HCT116 (cell line): ENCODE data around the gene TNS3. TPM values are rescaled to one million over a fixed set of nuclear protein-coding genes. Genes with fewer than 3 reads are reported as not detected.

ENCODE experiments used
- ATAC-seq: fragments of 200-7000 bp; cut with Tn5 transposase; 2 replicates; pipeline ENCODE4 v1.9.1; 2020; ENCODE audit warnings: mild to moderate bottlenecking, moderate library complexity
- BruUV-seq: library from RNA; stranded (reverse); fragments of 400-500 nt; replicated peaks from 2 replicates; lab custom pipeline; 2021; lab: Mats Ljungman, UMichigan
- CTCF ChIA-PET: fragments of 300-600 bp; sonication (Branson Sonifier 250); formaldehyde crosslinking; loops from one replicate; lab custom pipeline; 2021; ENCODE audit warnings: antibody characterized with exemption; lab: Charles Lee
- POLR2A ChIA-PET: fragments of 300-600, 350-600 bp; sonication (Branson Sonifier 250); formaldehyde crosslinking; loops from one replicate; lab custom pipeline; 2021; ENCODE audit warnings: antibody characterized with exemption; lab: Charles Lee
- RAD21 ChIA-PET, 2 experiments: fragments of 300-600 bp; sonication (Branson Sonifier 250); formaldehyde crosslinking; loops; one replicate each; lab custom pipeline; 2023; ENCODE audit warnings: low total read pairs in 2 of 2; ENCODE audit not compliant: uncharacterized antibody in 2 of 2, unreplicated experiment in 2 of 2, low non-redundant PET in 1 of 2; lab: Charles Lee
- DNase-seq: peaks from one replicate; pipeline ENCODE4 v3.0.0-alpha.2; 2010; ENCODE audit warnings: low read depth, low spot score
- H2AFZ ChIP-seq: fragments of 200-600 bp; shearing (Covaris generic), sonication (generic); 2 replicates; pipeline ENCODE4 v1.6.1; 2017; ENCODE audit warnings: low read depth, mixed run types, mixed read lengths, antibody characterized with exemption, low read length; ENCODE audit not compliant: poor library complexity, severe bottlenecking
- H3K27ac ChIP-seq: 2 replicates; pipeline ENCODE4 v1.5.1; 2012; ENCODE audit warnings: low read depth, low read length
- H3K27me3 ChIP-seq: fragments of 200-600 bp; sonication (generic); 2 replicates; pipeline ENCODE4 v1.6.1; 2016; ENCODE audit warnings: mixed run types, low read length, mixed read lengths; ENCODE audit not compliant: insufficient read depth
- H3K36me3 ChIP-seq, 2 experiments: fragments of 200-500 bp in 1 of 2; fragments of 200-600 bp in 1 of 2; sonication (Bioruptor generic) in 1 of 2; sonication (generic) in 1 of 2; 2 replicates each; pipeline versions ENCODE4 v1.5.1 to v1.6.1; 2014 to 2016; ENCODE audit warnings: low read length in 2 of 2, inconsistent platforms in 1 of 2, mixed read lengths in 1 of 2, mixed run types in 1 of 2; ENCODE audit not compliant: insufficient read depth in 2 of 2, control insufficient read depth in 1 of 2
- H3K4me1 ChIP-seq, 2 experiments: fragments of 200-600 bp in 1 of 2; sonication (generic) in 1 of 2; 2 replicates each; pipeline versions ENCODE4 v1.5.1 to v1.6.1; 2012 to 2017; ENCODE audit warnings: low read length in 2 of 2, inconsistent platforms in 1 of 2, mild to moderate bottlenecking in 1 of 2, mixed read lengths in 1 of 2, mixed run types in 1 of 2, moderate library complexity in 1 of 2; ENCODE audit not compliant: insufficient read depth in 2 of 2, control insufficient read depth in 1 of 2
- H3K4me2 ChIP-seq: fragments of 200-600 bp; sonication (generic); 2 replicates; pipeline ENCODE4 v1.6.1; 2017; ENCODE audit warnings: mixed run types, low read length, mixed read lengths
- H3K4me3 ChIP-seq, 2 experiments: fragments of 200-600 bp in 1 of 2; sonication (generic) in 1 of 2; replicated peaks in 1 of 2; 2 replicates each; pipeline ENCODE4 v1.5.1; 2011 to 2016; ENCODE audit warnings: low read length in 2 of 2, control low read depth in 1 of 2, low read depth in 1 of 2, mild to moderate bottlenecking in 1 of 2, mixed read lengths in 1 of 2, mixed run types in 1 of 2
- H3K79me2 ChIP-seq: fragments of 200-600 bp; sonication (generic); 2 replicates; pipeline ENCODE4 v1.6.1; 2017; ENCODE audit warnings: mild to moderate bottlenecking, mixed run types, low read length, moderate library complexity, mixed read lengths; ENCODE audit not compliant: insufficient read depth
- H3K9ac ChIP-seq: fragments of 200-600 bp; sonication (generic); 2 replicates; pipeline ENCODE4 v1.6.1; 2016; ENCODE audit warnings: low read length, mixed read lengths
- H3K9me2 ChIP-seq: fragments of 200-600 bp; sonication (generic), shearing (Covaris generic); 2 replicates; pipeline ENCODE4 v1.6.1; 2017; ENCODE audit warnings: mixed run types, mild to moderate bottlenecking, moderate library complexity; ENCODE audit not compliant: insufficient read depth
- H3K9me3 ChIP-seq, 2 experiments: fragments of 200-500 bp in 1 of 2; fragments of 200-600 bp in 1 of 2; sonication (Bioruptor generic) in 1 of 2; sonication (generic) in 1 of 2; 2 replicates each; pipeline ENCODE4 v1.6.1; 2014 to 2017; ENCODE audit warnings: low read length in 2 of 2, mixed read lengths in 2 of 2, inconsistent platforms in 1 of 2, low read depth in 1 of 2, mild to moderate bottlenecking in 1 of 2, mixed run types in 1 of 2, moderate library complexity in 1 of 2; ENCODE audit not compliant: control insufficient read depth in 1 of 2, insufficient read depth in 1 of 2
- H4K20me1 ChIP-seq: fragments of 200-600 bp; sonication (generic), shearing (Covaris generic); 2 replicates; pipeline ENCODE4 v1.6.1; 2017; ENCODE audit warnings: mixed run types, mild to moderate bottlenecking, moderate library complexity; ENCODE audit not compliant: insufficient read depth
- CEBPB ChIP-seq: IDR thresholded peaks from 2 replicates; pipeline ENCODE4 v1.6.1; 2012; ENCODE audit warnings: low read depth
- CTCF ChIP-seq, 3 experiments: fragments of 200-600 bp in 1 of 3; sonication (generic) in 1 of 3; IDR thresholded peaks in 2 of 3; conservative IDR thresholded peaks in 1 of 3; 2 replicates each; pipeline ENCODE4 v1.5.1; 2012 to 2017; ENCODE audit warnings: low read depth in 2 of 3, low read length in 2 of 3, antibody characterized with exemption in 1 of 3, borderline replicate concordance in 1 of 3, control low read depth in 1 of 3, mild to moderate bottlenecking in 1 of 3, mixed read lengths in 1 of 3, mixed run types in 1 of 3, moderate library complexity in 1 of 3; ENCODE audit not compliant: insufficient read depth in 1 of 3
- EZH2 ChIP-seq: fragments of 200-600 bp; sonication (generic); IDR thresholded peaks from 2 replicates; pipeline ENCODE4 v1.6.1; 2017; ENCODE audit warnings: antibody characterized with exemption, mixed run types
- FOSL1 ChIP-seq: IDR thresholded peaks from 2 replicates; pipeline ENCODE4 v1.6.1; 2012; ENCODE audit warnings: low read depth
- POLR2A ChIP-seq: IDR thresholded peaks from 2 replicates; pipeline ENCODE4 v1.7.0; 2011; ENCODE audit warnings: borderline replicate concordance; ENCODE audit not compliant: insufficient read depth, insufficient read length; ENCODE audit errors: extremely low read depth
- RAD21 ChIP-seq: IDR thresholded peaks from 2 replicates; pipeline ENCODE4 v1.6.1; 2012; ENCODE audit warnings: low read depth, mild to moderate bottlenecking
- SIN3A ChIP-seq: IDR thresholded peaks from 2 replicates; pipeline ENCODE4 v1.6.1; 2012; ENCODE audit warnings: low read depth
- SP1 ChIP-seq: IDR thresholded peaks from 2 replicates; pipeline ENCODE4 v1.6.1; 2012; ENCODE audit warnings: low read depth
- SRF ChIP-seq: IDR thresholded peaks from 2 replicates; pipeline ENCODE4 v1.6.1; 2012; ENCODE audit warnings: low read depth
- TCF7L2 ChIP-seq: IDR thresholded peaks from 2 replicates; pipeline ENCODE4 v1.7.0; 2011; ENCODE audit warnings: borderline replicate concordance, inconsistent platforms; ENCODE audit not compliant: insufficient read depth, insufficient read length; ENCODE audit errors: extremely low read depth
- ZNF274 ChIP-seq: fragments of 200-500 bp; sonication (Bioruptor generic); IDR thresholded peaks from 2 replicates; pipeline ENCODE4 v1.6.1; 2014; ENCODE audit warnings: mild to moderate bottlenecking, low read depth, low read length, inconsistent platforms
- intact Hi-C: fragments of 100-400 bp; cut with micrococcal nuclease; formaldehyde crosslinking; loops from 2 replicates; pipeline ENCODE4 v1.10.0; 2022
- total RNA-seq: library from RNA; stranded (reverse); gene quantifications from one replicate; pipeline ENCODE4 v1.2.1, GENCODE V29; 2021; ENCODE audit not compliant: unreplicated experiment
- TF ChIP-seq, protein P1 (sequence below): IDR thresholded peaks from 2 replicates; pipeline ENCODE4 v1.6.1; 2012
- TF ChIP-seq, protein P2 (sequence below): IDR thresholded peaks from 2 replicates; pipeline ENCODE4 v1.6.1; 2011; ENCODE audit warnings: mild to moderate bottlenecking, low read length, moderate library complexity; ENCODE audit not compliant: insufficient replicate concordance; ENCODE audit errors: extremely low read depth

Gene TNS3
- total RNA-seq, 1 experiment from 2014 or later = 9.1 TPM

GRCh38 chr7:47435889-47436312 lies 146.0 kb downstream of the TNS3 start:
- TF ChIP-seq, protein P1, sequence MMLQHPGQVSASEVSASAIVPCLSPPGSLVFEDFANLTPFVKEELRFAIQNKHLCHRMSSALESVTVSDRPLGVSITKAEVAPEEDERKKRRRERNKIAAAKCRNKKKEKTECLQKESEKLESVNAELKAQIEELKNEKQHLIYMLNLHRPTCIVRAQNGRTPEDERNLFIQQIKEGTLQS = no peak
- TF ChIP-seq TCF7L2 (peak; percentile 16), EZH2 (no peak), FOSL1 (no peak), SP1 (no peak), SRF (no peak), SIN3A (no peak), RAD21 (peak; percentile 89), ZNF274 (no peak), CEBPB (peak; percentile 63), CTCF (IDR thresholded peaks at IDR 0.05 in 2 of 3, conservative IDR thresholded peaks at IDR 0.05 in 1 of 3; ENCODE audit: borderline replicate concordance in 1 of 3, insufficient read depth in 1 of 3, low read depth in 2 of 3, low read length in 2 of 3) (peak; percentile 69 to 80 (median 75)), POLR2A (no peak)
- TF ChIP-seq, protein P2, sequence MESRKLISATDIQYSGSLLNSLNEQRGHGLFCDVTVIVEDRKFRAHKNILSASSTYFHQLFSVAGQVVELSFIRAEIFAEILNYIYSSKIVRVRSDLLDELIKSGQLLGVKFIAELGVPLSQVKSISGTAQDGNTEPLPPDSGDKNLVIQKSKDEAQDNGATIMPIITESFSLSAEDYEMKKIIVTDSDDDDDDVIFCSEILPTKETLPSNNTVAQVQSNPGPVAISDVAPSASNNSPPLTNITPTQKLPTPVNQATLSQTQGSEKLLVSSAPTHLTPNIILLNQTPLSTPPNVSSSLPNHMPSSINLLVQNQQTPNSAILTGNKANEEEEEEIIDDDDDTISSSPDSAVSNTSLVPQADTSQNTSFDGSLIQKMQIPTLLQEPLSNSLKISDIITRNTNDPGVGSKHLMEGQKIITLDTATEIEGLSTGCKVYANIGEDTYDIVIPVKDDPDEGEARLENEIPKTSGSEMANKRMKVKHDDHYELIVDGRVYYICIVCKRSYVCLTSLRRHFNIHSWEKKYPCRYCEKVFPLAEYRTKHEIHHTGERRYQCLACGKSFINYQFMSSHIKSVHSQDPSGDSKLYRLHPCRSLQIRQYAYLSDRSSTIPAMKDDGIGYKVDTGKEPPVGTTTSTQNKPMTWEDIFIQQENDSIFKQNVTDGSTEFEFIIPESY = no peak
- H3K9me2 ChIP-seq = no peaks in the 10 kb centered on the region
- H3K9ac ChIP-seq = no peak overlapping the region
- no peak overlapping the region for H3K27ac ChIP-seq
- peak; percentile 98 for ATAC-seq
- H3K4me2 ChIP-seq = no peak overlapping the region
- peaks cover 0 to 5% of the 10 kb centered on the region in 2 experiments; a peak in 2 of 4 replicates for H3K4me1 ChIP-seq
- ChIA-PET RAD21 (interaction anchor here (0.5 to 2.2 kb wide), 7 partner anchors 39 to 432 kb away, joined by 3 to 17 read pairs (median 3); partner anchors contain the start of gene TNS3 (in 1 of the 2)), POLR2A (interaction anchor here (0.9 to 1.0 kb wide), 2 partner anchors 170 to 349 kb away, joined by 3 to 4 read pairs; no protein-coding TSS in a partner anchor), CTCF (interaction anchor here (0.6 to 3.3 kb wide), 12 partner anchors 9 to 383 kb away, joined by 3 to 52 read pairs (median 4); no protein-coding TSS in a partner anchor)
- H3K27me3 ChIP-seq = no peaks in the 10 kb centered on the region
- no peak overlapping the region for H2AFZ ChIP-seq
- no peak overlapping the region for H3K4me3 ChIP-seq
- H3K79me2 ChIP-seq = no peaks in the 10 kb centered on the region
- no TSS peak for BruUV-seq
- no peaks in the 10 kb centered on the region for H3K36me3 ChIP-seq
- H4K20me1 ChIP-seq = no peaks in the 10 kb centered on the region
- intact Hi-C loops = loop anchor here (1.0 kb wide), 1 partner anchor 170 kb away; no protein-coding TSS in a partner anchor
- DNase-seq = peak; percentile 70
- H3K9me3 ChIP-seq = no peaks in the 10 kb centered on the region
